ENCODE measurements around the gene ARHGEF39. TPM values are rescaled to one million over a fixed set of nuclear protein-coding genes. Genes with fewer than 3 reads are reported as not detected.

Gene ARHGEF39

DNA sequence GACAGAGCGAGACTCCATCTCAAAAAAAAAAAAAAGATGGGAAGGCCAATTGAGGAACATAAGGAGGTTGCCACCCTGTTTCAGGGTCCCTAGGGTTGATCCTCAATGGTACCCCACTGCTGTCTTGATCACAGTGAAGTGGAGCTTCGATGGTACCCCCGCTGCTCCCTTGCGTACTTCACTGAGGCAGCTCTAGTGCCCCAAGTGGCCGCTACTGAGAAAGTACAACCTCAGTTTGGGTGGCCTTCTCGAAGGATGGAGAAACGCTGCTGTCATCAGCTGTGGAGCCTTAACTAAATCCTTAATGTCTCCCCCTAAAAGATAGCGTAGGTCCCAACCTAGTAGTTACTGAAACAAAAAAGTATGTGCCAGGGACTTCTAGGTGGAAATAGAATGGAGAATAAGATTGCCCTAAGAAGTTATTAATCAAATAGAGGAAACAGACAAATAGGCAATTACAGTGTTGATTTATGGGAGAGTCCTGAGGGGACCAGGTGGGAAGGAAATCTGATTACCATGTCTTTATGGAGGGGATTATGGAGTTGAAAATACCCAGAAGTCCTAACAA, 53.7 kb downstream of the ARHGEF39 start:
- Histone ChIP-seq H2AK5ac (ENCODE audit: low read length, severe bottlenecking) (no peak overlapping the region), H3K9ac (ENCODE audit: low read length) (no peak overlapping the region), H3K79me1 (replicated peaks; ENCODE audit: low read length, poor library complexity, severe bottlenecking) (peaks cover 16% of the 10 kb centered on the region), H3K4me1 (ENCODE audit: control insufficient read depth, insufficient read depth, low read depth, low read length) (peaks cover 7% of the 10 kb centered on the region), H2BK120ac (ENCODE audit: low read depth, low read length) (no peak overlapping the region), H4K91ac (ENCODE audit: low read length) (no peak overlapping the region), H2BK12ac (ENCODE audit: low read length in 2 of 2) (no peak overlapping the region), H3K14ac (ENCODE audit: low read length in 2 of 2) (no peak overlapping the region), H3K23ac (ENCODE audit: low read length in 2 of 2) (no peak overlapping the region), H3K27me3 (ENCODE audit: control insufficient read depth in 1 of 2, insufficient read depth in 1 of 2, low read length in 2 of 2) (peaks cover 0 to 25% of the 10 kb centered on the region in 2 experiments), H3K4ac (ENCODE audit: low read depth in 1 of 2, low read length in 2 of 2) (no peak overlapping the region), H3K4me3 (ENCODE audit: insufficient read depth in 1 of 2, low read depth in 1 of 2, low read length in 2 of 2) (no peak overlapping the region), H2BK15ac (ENCODE audit: low read depth, poor library complexity, severe bottlenecking) (no peak overlapping the region), H3K27ac (ENCODE audit: low read length, poor library complexity, severe bottlenecking) (no peak overlapping the region), H3K36me3 (ENCODE audit: control insufficient read depth in 1 of 2, insufficient read depth in 2 of 2, low read depth in 1 of 2, low read length in 2 of 2) (peaks cover 32 to 41% of the 10 kb centered on the region in 2 experiments), H4K8ac (ENCODE audit: low read length) (no peak overlapping the region), H3K18ac (ENCODE audit: low read depth in 1 of 2, low read length in 2 of 2) (no peak overlapping the region), H2BK5ac (ENCODE audit: low read depth, low read length, poor library complexity, severe bottlenecking) (no peak overlapping the region), H3K4me2 (ENCODE audit: low read length, poor library complexity, severe bottlenecking) (no peak overlapping the region), H3K9me3 (ENCODE audit: control insufficient read depth, low read length) (no peaks in the 10 kb centered on the region), H2AFZ (ENCODE audit: low read depth, low read length) (no peak overlapping the region)
- DNase-seq, result peak; percentile 54
- 26% methylated on average over 8 of the region's 8 CpGs for WGBS

DNA sequence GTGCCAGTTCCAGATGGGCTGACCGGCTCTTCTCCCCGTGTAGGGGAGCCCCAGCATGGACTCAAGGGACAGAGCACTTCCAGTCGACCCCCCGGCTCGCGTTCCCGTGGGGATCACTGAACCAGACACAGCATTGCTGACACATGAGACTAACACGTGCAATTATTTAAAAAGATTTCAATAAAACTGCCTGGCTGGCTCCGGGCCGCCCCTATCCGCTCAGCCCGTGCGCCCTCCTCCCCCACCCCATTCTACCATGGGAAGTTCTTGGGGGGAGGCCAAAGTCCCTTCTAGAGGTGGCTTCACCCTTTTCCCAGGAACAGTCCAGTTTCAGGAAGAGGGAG, 55.2 kb downstream of the ARHGEF39 start:
- Histone ChIP-seq H2BK15ac (ENCODE audit: low read depth, poor library complexity, severe bottlenecking) (no peak overlapping the region), H2BK5ac (ENCODE audit: low read depth, low read length, poor library complexity, severe bottlenecking) (no peak overlapping the region), H2AK5ac (ENCODE audit: low read length, severe bottlenecking) (no peak overlapping the region), H3K27ac (ENCODE audit: low read length, poor library complexity, severe bottlenecking) (no peak overlapping the region), H3K14ac (ENCODE audit: low read length in 2 of 2) (no peak overlapping the region), H2BK12ac (ENCODE audit: low read length in 2 of 2) (no peak overlapping the region), H3K4me2 (ENCODE audit: low read length, poor library complexity, severe bottlenecking) (no peak overlapping the region), H3K23ac (ENCODE audit: low read length in 2 of 2) (no peak overlapping the region), H2AFZ (ENCODE audit: low read depth, low read length) (no peak overlapping the region), H3K4ac (ENCODE audit: low read depth in 1 of 2, low read length in 2 of 2) (no peak overlapping the region), H3K9ac (ENCODE audit: low read length) (no peak overlapping the region), H4K91ac (ENCODE audit: low read length) (no peak overlapping the region), H3K9me3 (ENCODE audit: control insufficient read depth, low read length) (no peaks in the 10 kb centered on the region), H2BK120ac (ENCODE audit: low read depth, low read length) (no peak overlapping the region), H4K8ac (ENCODE audit: low read length) (no peak overlapping the region), H3K27me3 (ENCODE audit: control insufficient read depth in 1 of 2, insufficient read depth in 1 of 2, low read length in 2 of 2) (peaks cover 0 to 9% of the 10 kb centered on the region in 2 experiments), H3K4me1 (ENCODE audit: control insufficient read depth, insufficient read depth, low read depth, low read length) (peaks cover 13% of the 10 kb centered on the region), H3K18ac (ENCODE audit: low read depth in 1 of 2, low read length in 2 of 2) (no peak overlapping the region), H3K4me3 (ENCODE audit: insufficient read depth in 1 of 2, low read depth in 1 of 2, low read length in 2 of 2) (no peak overlapping the region), H3K36me3 (ENCODE audit: control insufficient read depth in 1 of 2, insufficient read depth in 2 of 2, low read depth in 1 of 2, low read length in 2 of 2) (peaks cover 32 to 41% of the 10 kb centered on the region in 2 experiments), H3K79me1 (replicated peaks; ENCODE audit: low read length, poor library complexity, severe bottlenecking) (peaks cover 20% of the 10 kb centered on the region)
- DNase-seq, result no peak
- WGBS, result 93% methylated on average over 13 of the region's 13 CpGs

Small RNAs within 50 kb of the gene (small RNA-seq; reads per million reads assigned to genes)
- not detected for gene RMRP (ENCODE audit: low read depth)
- not detected for gene RN7SL22P (ENCODE audit: low read depth)

Measured in mesenchymal stem cell (in vitro differentiated cells and primary cell).